GM19467 (cell line): Measurements from ENCODE around the gene RACGAP1.

Experiments used
- ATAC-seq: cut with Tn5 transposase; IDR thresholded peaks from one replicate; pipeline ENCODE4 v1.9.1; 2021; ENCODE audit warnings: mild to moderate bottlenecking, moderate library complexity; ENCODE audit not compliant: unreplicated experiment

Gene RACGAP1

GRCh38 chr12:50057000-50057841 lies 31.9 kb upstream of the RACGAP1 start, which contains the start of gene ASIC1:
Gene ASIC1, plus strand, starts transcription at chr12:50057596. Its CDS starts 1,171 bp downstream, at chr12:50058767.
- ATAC-seq, result no peak

GRCh38 chr12:50056639-50056976 lies 31.3 kb upstream of the RACGAP1 start:
- no peak for ATAC-seq

- no peak for ATAC-seq
Measured at GRCh38 chr12:50055831-50056638, 30.7 kb upstream of the RACGAP1 start.

- no peak for ATAC-seq
Measured at GRCh38 chr12:50053583-50053982, 28.3 kb upstream of the RACGAP1 start.

GRCh38 chr12:50052964-50053363 lies 27.7 kb upstream of the RACGAP1 start:
- ATAC-seq, result no peak

- no peak for ATAC-seq
Measured at GRCh38 chr12:50052544-50052943, 27.2 kb upstream of the RACGAP1 start.

GRCh38 chr12:50051101-50051806 lies 26.0 kb upstream of the RACGAP1 start:
- ATAC-seq, result no peak

GRCh38 chr12:50050410-50051098 lies 25.3 kb upstream of the RACGAP1 start:
- ATAC-seq, result no peak

- no peak for ATAC-seq
Measured at GRCh38 chr12:50050119-50050385, 24.8 kb upstream of the RACGAP1 start.

GRCh38 chr12:50049254-50050118 lies 24.2 kb upstream of the RACGAP1 start:
- ATAC-seq, result no peak

GRCh38 chr12:50047693-50048250 lies 22.5 kb upstream of the RACGAP1 start:
- ATAC-seq, result no peak

GRCh38 chr12:50043854-50044253 lies 18.6 kb upstream of the RACGAP1 start:
- ATAC-seq, result no peak

GRCh38 chr12:50043308-50043707 lies 18.0 kb upstream of the RACGAP1 start:
- no peak for ATAC-seq

GRCh38 chr12:50042693-50043092 lies 17.4 kb upstream of the RACGAP1 start:
- ATAC-seq, result no peak

- ATAC-seq, result no peak
Measured at GRCh38 chr12:50041962-50042361, 16.7 kb upstream of the RACGAP1 start.

- no peak for ATAC-seq
Measured at GRCh38 chr12:50041062-50041860, 16.0 kb upstream of the RACGAP1 start.

GRCh38 chr12:50040657-50041056 lies 15.4 kb upstream of the RACGAP1 start:
- no peak for ATAC-seq

- ATAC-seq, result no peak
Measured at GRCh38 chr12:50039151-50039835, 14.0 kb upstream of the RACGAP1 start.
